HCT116 (cell line): Measurements from ENCODE around the gene CDK5RAP1.

Source experiments
- CTCF ChIP-seq, 3 experiments: fragments of 200-600 bp in 1 of 3; sonication (generic) in 1 of 3; IDR thresholded peaks in 2 of 3; conservative IDR thresholded peaks in 1 of 3; 2 replicates each; pipeline ENCODE4 v1.5.1; 2012 to 2017; ENCODE audit warnings: low read depth in 2 of 3, low read length in 2 of 3, antibody characterized with exemption in 1 of 3, borderline replicate concordance in 1 of 3, control low read depth in 1 of 3, mild to moderate bottlenecking in 1 of 3, mixed read lengths in 1 of 3, mixed run types in 1 of 3, moderate library complexity in 1 of 3; ENCODE audit not compliant: insufficient read depth in 1 of 3
- FOSL1 ChIP-seq: IDR thresholded peaks from 2 replicates; pipeline ENCODE4 v1.6.1; 2012; ENCODE audit warnings: low read depth

GRCh38 chr20:33410081-33410742 lies 8.9 kb upstream of the CDK5RAP1 start:
- TF ChIP-seq CTCF (IDR thresholded peaks at IDR 0.05 in 2 of 3, conservative IDR thresholded peaks at IDR 0.05 in 1 of 3; ENCODE audit: borderline replicate concordance in 1 of 3, insufficient read depth in 1 of 3, low read depth in 2 of 3, low read length in 2 of 3) (no peak), FOSL1 (no peak)
